ENCODE measurements around the gene ISCA1. TPM values are rescaled to one million over a fixed set of nuclear protein-coding genes. Genes with fewer than 3 reads are reported as not detected.
A peak's percentile ranks its signal among the peaks of the same experiment; 100 is the strongest.
"Not testable (repeated sequence)": the region's sequence is repeated elsewhere in the genome, so short reads cannot be mapped to it uniquely, and the experiment has no call there.

ISCA1 gene
- total RNA-seq, 4 donors from 2014 or later, result 50.6 to 67.4 (median 55.6) TPM

DNA sequence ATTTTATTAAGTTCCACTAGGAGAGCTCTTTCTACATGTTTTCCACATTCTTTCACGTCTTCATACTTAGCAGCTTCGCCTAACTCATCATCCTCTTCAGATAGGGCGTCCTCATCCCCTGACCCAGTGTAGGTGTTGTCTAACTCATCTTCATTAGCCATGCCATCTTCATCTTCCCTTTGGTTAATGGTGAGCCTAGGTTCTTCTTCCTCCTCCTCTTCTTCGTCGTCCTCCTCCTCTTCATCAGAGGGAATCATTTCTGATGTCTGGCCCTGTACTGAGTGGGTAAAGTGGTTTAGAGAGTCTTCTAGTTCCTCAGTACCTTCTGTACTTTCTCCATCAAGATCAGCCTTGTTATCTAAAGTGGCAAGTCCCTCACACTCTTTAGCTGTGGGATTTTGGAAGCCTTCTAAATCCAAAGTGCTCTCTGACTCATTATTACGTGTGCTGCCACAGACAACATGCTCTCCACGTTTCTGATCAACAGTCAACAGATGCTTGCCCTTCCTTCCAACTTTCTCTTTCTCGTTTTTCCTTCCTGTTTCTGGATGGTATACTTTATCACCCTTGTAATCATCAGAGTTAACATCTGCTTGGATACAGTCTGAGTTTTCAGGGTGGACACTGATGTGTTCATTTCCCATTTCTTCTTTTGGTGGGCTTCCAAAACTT is 40.8 kb upstream of the ISCA1 start:
- ATAC-seq (ENCODE audit: low FRiP score), result peak; percentile 63

GRCh38 chr9:86321373-86321772 is 39.0 kb upstream of the ISCA1 start:
- DNase-seq (ENCODE audit: low spot score), result no peak
- ATAC-seq (ENCODE audit: low FRiP score), result no peak
- no peak for TF ChIP-seq CTCF (IDR thresholded peaks at IDR 0.05)

More for the DNA sequence above, 40.8 kb upstream of the ISCA1 start:
- TF ChIP-seq CTCF (IDR thresholded peaks at IDR 0.05), result no peak
- DNase-seq (ENCODE audit: low spot score), result no peak

DNA sequence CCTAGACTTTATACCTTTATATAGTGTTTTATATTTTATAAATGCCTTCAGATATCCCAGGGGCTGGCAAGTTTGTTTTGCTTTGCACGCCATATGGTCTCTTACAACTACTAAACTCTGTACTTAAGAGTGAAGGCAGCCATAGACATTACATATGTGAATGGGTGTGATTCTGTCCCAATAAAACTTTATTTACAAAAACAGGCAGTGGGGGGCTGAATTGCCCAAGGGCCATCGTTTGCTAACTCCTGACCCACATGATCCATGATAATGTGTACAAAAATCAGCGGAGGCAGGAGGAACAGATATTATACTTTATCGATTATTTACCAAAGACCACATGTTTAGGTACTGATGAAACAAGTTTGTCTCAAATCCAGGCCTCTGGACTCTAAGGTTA is 35.8 kb upstream of the ISCA1 start:
- no peak for DNase-seq (ENCODE audit: low spot score)
- no peak for TF ChIP-seq CTCF (IDR thresholded peaks at IDR 0.05)

DNA sequence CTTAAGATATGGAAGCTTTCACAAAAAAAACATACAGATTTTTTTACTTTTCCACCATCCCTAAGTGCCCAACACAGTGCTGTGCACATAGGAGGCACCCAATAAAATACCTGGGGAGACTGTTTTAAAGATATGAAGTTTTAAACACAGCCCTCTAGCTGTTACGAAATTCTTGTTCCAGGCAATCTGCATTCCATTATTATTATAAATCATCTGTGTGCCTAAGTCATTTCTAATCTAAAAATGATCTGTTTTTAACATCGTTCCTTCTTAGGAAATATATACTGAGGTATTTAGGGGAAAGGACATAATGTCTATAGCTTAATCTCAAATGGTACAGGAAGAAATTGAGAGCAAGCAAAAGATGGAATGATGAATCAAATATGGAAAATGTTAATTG is 32.7 kb upstream of the ISCA1 start:
- TF ChIP-seq CTCF (IDR thresholded peaks at IDR 0.05), result no peak
- ATAC-seq (ENCODE audit: low FRiP score) (no peak), DNase-seq (ENCODE audit: low spot score) (no peak)

More for the DNA sequence above, 35.8 kb upstream of the ISCA1 start:
- ATAC-seq (ENCODE audit: low FRiP score), result no peak

DNA sequence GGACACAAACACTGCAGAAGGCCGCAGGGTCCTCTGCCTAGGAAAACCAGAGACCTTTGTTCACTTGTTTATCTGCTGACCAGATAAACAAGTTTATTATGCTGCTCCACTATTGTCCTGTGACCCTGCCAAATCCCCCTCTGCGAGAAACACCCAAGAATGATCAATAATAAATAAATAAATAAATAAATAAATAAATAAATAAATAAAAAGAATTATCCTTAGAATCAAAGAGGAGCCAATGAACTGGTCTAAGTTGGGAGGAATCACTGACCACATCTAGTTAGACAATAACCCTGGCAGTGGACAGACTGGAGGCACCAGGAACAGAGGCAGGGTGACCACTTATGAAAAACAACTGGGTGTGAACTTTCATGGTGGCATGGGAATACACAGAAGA is 30.6 kb upstream of the ISCA1 start:
- not testable (repeated sequence) for ATAC-seq (ENCODE audit: low FRiP score); DNase-seq (ENCODE audit: low spot score)

DNA sequence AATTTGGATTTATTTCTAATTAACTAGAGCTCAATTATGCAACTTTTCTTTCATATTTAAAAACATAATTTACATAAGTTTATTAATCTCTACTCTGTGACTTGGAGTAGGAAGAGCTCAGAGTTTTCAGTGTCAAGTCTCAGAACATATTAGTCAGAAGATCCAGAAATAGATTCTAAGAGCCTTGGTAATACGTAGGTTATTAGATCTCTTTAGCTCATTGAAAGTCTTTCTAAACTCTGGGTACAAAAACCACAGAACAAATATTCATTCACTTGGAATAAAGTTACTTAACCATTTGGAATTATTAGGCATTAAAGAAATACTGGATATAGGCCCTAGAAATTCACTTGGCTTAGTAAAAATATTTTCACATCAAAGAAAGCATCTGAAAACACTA is 26.3 kb upstream of the ISCA1 start:
- DNase-seq (ENCODE audit: low spot score) (no peak), ATAC-seq (ENCODE audit: low FRiP score) (no peak)
- no peak for TF ChIP-seq CTCF (IDR thresholded peaks at IDR 0.05)

DNA sequence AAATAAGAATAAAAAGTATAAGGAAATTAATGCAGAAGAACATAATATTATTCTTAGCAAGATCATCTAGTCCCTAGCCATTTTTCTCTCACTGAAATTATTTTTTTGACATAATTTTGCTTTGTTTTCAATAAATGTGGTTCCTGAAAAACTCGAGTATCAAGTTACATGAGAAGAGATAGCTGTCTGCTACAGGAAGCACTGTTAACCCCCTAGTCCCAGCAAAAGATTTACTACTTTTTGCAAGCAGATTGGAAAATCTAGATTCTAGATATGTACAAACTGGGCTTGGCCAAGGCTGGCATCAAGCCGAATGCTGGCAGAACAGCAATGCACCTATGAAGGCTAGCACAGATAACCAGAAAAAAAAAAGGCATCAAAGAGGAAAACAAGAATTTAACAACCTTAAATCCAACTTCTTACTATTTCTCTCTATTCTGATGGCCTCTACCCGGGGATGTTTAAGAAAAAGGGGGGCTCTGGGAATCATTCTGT is 21.9 kb upstream of the ISCA1 start:
- DNase-seq (ENCODE audit: low spot score), result no peak
- no peak for ATAC-seq (ENCODE audit: low FRiP score)
- TF ChIP-seq CTCF (IDR thresholded peaks at IDR 0.05), result no peak

Measured in omental fat pad (tissue), 4 donors.